Liver (tissue), 9 donors: ENCODE measurements around the gene TMEM140. TPM values are rescaled to one million over a fixed set of nuclear protein-coding genes. Genes with fewer than 3 reads are reported as not detected.

Experiments used
- DNase-seq: peaks from one replicate; pipeline ENCODE4 v3.0.0-alpha.2; 2017; ENCODE audit warnings: low spot score
- H3K27ac ChIP-seq, 2 donors: one replicate each; pipeline ENCODE4 v1.7.0; 2013; ENCODE audit warnings: inconsistent platforms in 2 of 2, low read length in 2 of 2, control low read depth in 1 of 2, low read depth in 1 of 2, mild to moderate bottlenecking in 1 of 2
- H3K27me3 ChIP-seq, 4 donors: one replicate each; pipeline versions ENCODE4 v1.6.1 to v1.7.0; 2013; ENCODE audit warnings: low read length in 3 of 4, inconsistent platforms in 1 of 4, mild to moderate bottlenecking in 1 of 4, moderate library complexity in 1 of 4; ENCODE audit not compliant: control insufficient read depth in 4 of 4, insufficient read depth in 4 of 4
- H3K36me3 ChIP-seq, 4 donors: one replicate each; pipeline versions ENCODE4 v1.6.1 to v1.7.0; 2013; ENCODE audit warnings: low read length in 3 of 4, mild to moderate bottlenecking in 3 of 4, low read depth in 1 of 4, moderate library complexity in 1 of 4; ENCODE audit not compliant: control insufficient read depth in 4 of 4, insufficient read depth in 3 of 4
- H3K4me1 ChIP-seq, 4 donors: one replicate each; pipeline versions ENCODE4 v1.6.1 to v1.7.0; 2013; ENCODE audit warnings: low read length in 3 of 4, mild to moderate bottlenecking in 3 of 4, moderate library complexity in 1 of 4; ENCODE audit not compliant: control insufficient read depth in 4 of 4, insufficient read depth in 4 of 4
- H3K4me3 ChIP-seq, 3 donors: one replicate each; pipeline versions ENCODE4 v1.6.1 to v1.7.0; 2013; ENCODE audit warnings: low read length in 3 of 3, control low read depth in 1 of 3, low read depth in 1 of 3, mild to moderate bottlenecking in 1 of 3
- H3K9ac ChIP-seq, 2 donors: one replicate each; pipeline ENCODE4 v1.7.0; 2013; ENCODE audit warnings: low read length in 2 of 2, mild to moderate bottlenecking in 2 of 2, moderate library complexity in 2 of 2, control low read depth in 1 of 2, low read depth in 1 of 2
- H3K9me3 ChIP-seq, 4 donors: one replicate each; pipeline versions ENCODE4 v1.6.1 to v1.7.0; 2013; ENCODE audit warnings: low read length in 3 of 4; ENCODE audit not compliant: control insufficient read depth in 4 of 4
- CTCF ChIP-seq: fragments of 150-350 bp; IDR thresholded peaks from 2 replicates; pipeline ENCODE4 v1.5.1; 2017; ENCODE audit warnings: improper control_type of control experiment, low read depth, low read length; ENCODE audit not compliant: missing input control
- FOXA1 ChIP-seq: IDR thresholded peaks from 2 replicates; pipeline ENCODE4 v1.6.1; 2016; ENCODE audit warnings: antibody characterized with exemption
- FOXA2 ChIP-seq: IDR thresholded peaks from 2 replicates; pipeline ENCODE4 v1.6.1; 2016; ENCODE audit warnings: antibody characterized with exemption
- HNF4A ChIP-seq, 2 donors: conservative IDR thresholded peaks; 2 replicates each; pipeline ENCODE4 v1.6.1; 2016; ENCODE audit warnings: antibody characterized with exemption in 2 of 2, mild to moderate bottlenecking in 2 of 2
- HNF4G ChIP-seq: IDR thresholded peaks from 2 replicates; pipeline ENCODE4 v1.6.1; 2016; ENCODE audit warnings: antibody characterized with exemption
- JUND ChIP-seq, 2 donors: IDR thresholded peaks; 2 replicates each; pipeline ENCODE4 v1.6.1; 2016; ENCODE audit warnings: antibody characterized with exemption in 2 of 2
- MAX ChIP-seq: IDR thresholded peaks from 2 replicates; pipeline ENCODE4 v1.6.1; 2016; ENCODE audit warnings: antibody characterized with exemption
- NR2F2 ChIP-seq: IDR thresholded peaks from 2 replicates; pipeline ENCODE4 v1.6.1; 2016; ENCODE audit warnings: antibody characterized with exemption
- RAD21 ChIP-seq, 2 donors: IDR thresholded peaks; 2 replicates each; pipeline ENCODE4 v1.6.1; 2016; ENCODE audit warnings: antibody characterized with exemption in 2 of 2, mild to moderate bottlenecking in 2 of 2
- REST ChIP-seq: IDR thresholded peaks from 2 replicates; pipeline ENCODE4 v1.6.1; 2016; ENCODE audit warnings: antibody characterized with exemption, mild to moderate bottlenecking
- RXRA ChIP-seq, 2 donors: IDR thresholded peaks; 2 replicates each; pipeline ENCODE4 v1.6.1; 2017 to 2018; ENCODE audit warnings: antibody characterized with exemption in 2 of 2, mild to moderate bottlenecking in 1 of 2
- TAF1 ChIP-seq: conservative IDR thresholded peaks from 2 replicates; pipeline ENCODE4 v1.6.1; 2016; ENCODE audit warnings: antibody characterized with exemption, mild to moderate bottlenecking
- YY1 ChIP-seq: IDR thresholded peaks from 2 replicates; pipeline ENCODE4 v1.6.1; 2016; ENCODE audit warnings: antibody characterized with exemption, mild to moderate bottlenecking
- WGBS: extraction: QIAGEN DNeasy Blood & Tissue Kit; methylation state at CpG from one replicate; pipeline ENCODE4 v1.1.7; 2013; 5-methylcytosine and 5-hydroxymethylcytosine counted together
- polyA plus RNA-seq, 2 donors: library from polyadenylated mRNA; stranded (reverse) in 1 of 2; unstranded in 1 of 2; fragments of 200-250 nt in 1 of 2; fragments of >200 nt in 1 of 2; fragmentation: Nextera tagmentation in 1 of 2; extraction: Ambion mirVana in 1 of 2; gene quantifications; one replicate each; pipeline versions ENCODE4 v1.2.1 to v1.2.3, GENCODE V29; 2013 to 2015
- total RNA-seq, 2 donors: library from RNA; depleted of rRNA; stranded (reverse); fragments of >200 nt; gene quantifications; one replicate each; pipeline ENCODE4 v1.2.3, GENCODE V29; 2014
- donor health status: healthy.
- donor health status: healthy.
- donor health status: healthy.
- donor health status: healthy.
- donor health status: healthy.

The TMEM140 gene
- total and polyA plus RNA-seq, 4 donors, result 22.3 to 34.3 (median 25.9) TPM

GRCh38 chr7:135165862-135166261, 18.0 kb downstream of the TMEM140 start:
- Histone ChIP-seq H3K4me1 (peaks cover 5 to 42% (median 22%) of the 10 kb centered on the region in 4 donors), H3K4me3 (no peak overlapping the region), H3K36me3 (peaks cover 3 to 24% (median 10%) of the 10 kb centered on the region in 4 donors)

GRCh38 chr7:135166338-135166990, 18.6 kb downstream of the TMEM140 start:
- H3K4me1 ChIP-seq, result peaks cover 5 to 41% (median 23%) of the 10 kb centered on the region in 4 donors
- DNase-seq, result no peak
- peak overlapping the region; percentile 10 to 69 for H3K27ac ChIP-seq
- no peaks in the 10 kb centered on the region for H3K9me3 ChIP-seq
- H3K4me3 ChIP-seq, result no peak overlapping the region
- peaks cover 3 to 24% (median 10%) of the 10 kb centered on the region in 4 donors for H3K36me3 ChIP-seq
- no peaks in the 10 kb centered on the region for H3K27me3 ChIP-seq
- TF ChIP-seq FOXA2 (no peak), NR2F2 (peak; percentile 67), RXRA (IDR thresholded peaks at IDR 0.05) (peak in 1 of 2 donors; percentile 12), HNF4G (no peak), RAD21 (IDR thresholded peaks at IDR 0.05) (peak in 1 of 2 donors; percentile 33)
- no peak overlapping the region for H3K9ac ChIP-seq
- 70% methylated on average over 18 of the region's 18 CpGs for WGBS

More at GRCh38 chr7:135165862-135166261, 18.0 kb downstream of the TMEM140 start:
- H3K27me3 ChIP-seq, result no peaks in the 10 kb centered on the region
- DNase-seq, result no peak
- 84% methylated on average over 4 of the region's 4 CpGs for WGBS
- H3K9ac ChIP-seq, result no peak overlapping the region
- no peaks in the 10 kb centered on the region for H3K9me3 ChIP-seq
- TF ChIP-seq CTCF (no peak), MAX (no peak), JUND (IDR thresholded peaks at IDR 0.05) (no peak), FOXA2 (no peak), RXRA (IDR thresholded peaks at IDR 0.05) (no peak)
- peak overlapping the region; percentile 10 to 69 for H3K27ac ChIP-seq

GRCh38 chr7:135167365-135167917, 19.6 kb downstream of the TMEM140 start:
- Histone ChIP-seq H3K9ac (no peak overlapping the region), H3K4me1 (peaks cover 5 to 44% (median 25%) of the 10 kb centered on the region in 4 donors), H3K27ac (peak overlapping the region; percentile 10 to 69), H3K9me3 (no peaks in the 10 kb centered on the region), H3K36me3 (peaks cover 2 to 24% (median 10%) of the 10 kb centered on the region in 4 donors), H3K27me3 (no peaks in the 10 kb centered on the region), H3K4me3 (no peak overlapping the region)
- 73% methylated on average over 12 of the region's 12 CpGs for WGBS
- TF ChIP-seq TAF1 (no peak), REST (no peak), RAD21 (IDR thresholded peaks at IDR 0.05) (no peak), JUND (IDR thresholded peaks at IDR 0.05) (no peak), HNF4G (no peak), YY1 (no peak), HNF4A (conservative IDR thresholded peaks at IDR 0.05) (no peak), FOXA1 (no peak)
- peak; percentile 57 for DNase-seq
